IMR-90 (cell line): ENCODE results near the gene PRKN.

Experiments used
- BHLHE40 ChIP-seq: fragments of 150-350 bp; IDR thresholded peaks from 2 replicates; pipeline ENCODE4 v1.6.1; 2016; ENCODE audit warnings: mild to moderate bottlenecking, low read depth, low read length
- CEBPB ChIP-seq: IDR thresholded peaks from 2 replicates; pipeline ENCODE4 v1.6.1; 2012; ENCODE audit warnings: low read depth, low read length, improper control_type of control experiment
- CTCF ChIP-seq: conservative IDR thresholded peaks from 2 replicates; pipeline ENCODE4 v1.5.1; 2012; ENCODE audit warnings: mild to moderate bottlenecking, low read depth, low read length, improper control_type of control experiment
- FOS ChIP-seq: fragments of 150-350 bp; IDR thresholded peaks from 2 replicates; pipeline ENCODE4 v1.6.1; 2016; ENCODE audit warnings: low read depth, low read length
- MAFK ChIP-seq: IDR thresholded peaks from 2 replicates; pipeline ENCODE4 v1.6.1; 2012; ENCODE audit warnings: low read depth, low read length, improper control_type of control experiment
- MXI1 ChIP-seq: IDR thresholded peaks from 2 replicates; pipeline ENCODE4 v1.6.1; 2012; ENCODE audit warnings: low read depth, mild to moderate bottlenecking, low read length, moderate library complexity, borderline replicate concordance
- NFE2L2 ChIP-seq: fragments of 150-350 bp; IDR thresholded peaks from 2 replicates; pipeline ENCODE4 v1.6.1; 2016; ENCODE audit warnings: low read depth, mild to moderate bottlenecking, low read length
- POLR2A ChIP-seq: IDR thresholded peaks from 2 replicates; pipeline ENCODE4 v1.6.1; 2012; ENCODE audit warnings: mild to moderate bottlenecking, low read depth, low read length
- RAD21 ChIP-seq: IDR thresholded peaks from 2 replicates; pipeline ENCODE4 v1.6.1; 2012; ENCODE audit warnings: low read length, improper control_type of control experiment
- RCOR1 ChIP-seq: IDR thresholded peaks from 2 replicates; pipeline ENCODE4 v1.6.1; 2012; ENCODE audit warnings: mild to moderate bottlenecking, low read length, improper control_type of control experiment; ENCODE audit not compliant: insufficient replicate concordance
- RFX5 ChIP-seq: IDR thresholded peaks from 2 replicates; pipeline ENCODE4 v1.8.0; 2012; ENCODE audit warnings: low read depth, mild to moderate bottlenecking, low read length, moderate library complexity
- SMC3 ChIP-seq: fragments of 150-350 bp; IDR thresholded peaks from 2 replicates; pipeline ENCODE4 v1.6.1; 2016; ENCODE audit warnings: low read depth, mild to moderate bottlenecking, antibody characterized with exemption, low read length, moderate library complexity

DNA sequence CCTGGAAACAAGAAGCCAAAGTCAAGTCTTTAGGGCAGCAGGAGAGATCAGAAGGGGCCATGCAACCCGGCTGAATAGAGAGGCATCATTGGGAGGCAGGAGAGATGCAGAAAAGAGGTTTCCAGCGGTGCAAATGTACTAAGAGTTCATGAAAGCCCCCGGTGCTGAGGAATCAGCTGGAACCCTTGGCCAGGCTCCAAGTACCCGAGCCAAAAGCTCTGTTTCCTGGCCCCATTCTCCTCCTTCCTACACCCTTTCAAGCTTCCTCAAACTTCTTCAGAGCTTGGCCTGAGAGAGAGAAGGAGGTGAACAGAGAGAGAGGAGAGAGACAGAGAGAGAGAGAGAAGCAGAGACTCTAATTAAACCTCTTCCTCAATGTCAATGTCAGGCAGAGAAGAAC is 433.5 kb downstream of the PRKN start:
- TF ChIP-seq POLR2A (no peak), MXI1 (no peak), CTCF (no peak), MAFK (no peak), NFE2L2 (no peak), FOS (no peak), RAD21 (no peak), SMC3 (no peak), RCOR1 (no peak), BHLHE40 (no peak), CEBPB (no peak), RFX5 (no peak)
